H1 (cell line): ENCODE data around the gene MYO7B.

Experiments
- CBX5 ChIP-seq: fragments of 300-800, 300-1000 bp; sonication (generic); IDR thresholded peaks from 2 replicates; pipeline ENCODE4 v1.7.1; 2016; ENCODE audit warnings: antibody characterized with exemption, low read length, low read depth
- CHD7 ChIP-seq: fragments of 300-600 bp; sonication (generic); IDR thresholded peaks from 2 replicates; pipeline ENCODE4 v1.7.1; 2012; ENCODE audit warnings: low read length, moderate library complexity, mild to moderate bottlenecking, inconsistent platforms; ENCODE audit not compliant: insufficient replicate concordance
- CTCF ChIP-seq, 3 experiments: IDR thresholded peaks; 1 replicate in 2 of 3; 2 replicates in 1 of 3; pipeline versions ENCODE4 v1.5.1 to v1.6.1; 2011; ENCODE audit warnings: low read length in 3 of 3, mild to moderate bottlenecking in 3 of 3, inconsistent platforms in 2 of 3, low read depth in 1 of 3, moderate library complexity in 1 of 3; ENCODE audit not compliant: insufficient read depth in 1 of 3; ENCODE audit errors: control extremely low read depth in 1 of 3
- EP300 ChIP-seq, 2 experiments: IDR thresholded peaks; 1 replicate in 1 of 2; 2 replicates in 1 of 2; pipeline ENCODE4 v1.6.1; 2011 to 2012; ENCODE audit warnings: low read depth in 2 of 2, low read length in 2 of 2, mild to moderate bottlenecking in 2 of 2, borderline replicate concordance in 1 of 2, inconsistent platforms in 1 of 2, moderate library complexity in 1 of 2
- EZH2 ChIP-seq: fragments of 200-600 bp; sonication (generic); IDR thresholded peaks from 2 replicates; pipeline ENCODE4 v1.7.1; 2012; ENCODE audit warnings: low read depth, mild to moderate bottlenecking, moderate library complexity, low read length, inconsistent platforms; ENCODE audit not compliant: severe bottlenecking
- NRF1 ChIP-seq: IDR thresholded peaks from 2 replicates; pipeline ENCODE4 v1.6.1; 2011; ENCODE audit warnings: mild to moderate bottlenecking, low read depth, low read length, improper control_type of control experiment
- POLR2AphosphoS5 ChIP-seq: IDR thresholded peaks from 2 replicates; pipeline ENCODE4 v1.6.1; 2011; ENCODE audit warnings: low read depth, low read length
- RAD21 ChIP-seq, 2 experiments: IDR thresholded peaks in 1 of 2; conservative IDR thresholded peaks in 1 of 2; 2 replicates each; pipeline ENCODE4 v1.6.1; 2011; ENCODE audit warnings: low read depth in 2 of 2, low read length in 2 of 2, improper control_type of control experiment in 1 of 2, inconsistent platforms in 1 of 2, mild to moderate bottlenecking in 1 of 2, moderate library complexity in 1 of 2
- RXRA ChIP-seq: IDR thresholded peaks from 2 replicates; pipeline ENCODE4 v1.6.1; 2011; ENCODE audit warnings: low read depth, mild to moderate bottlenecking, low read length, moderate library complexity; ENCODE audit not compliant: insufficient read depth

DNA sequence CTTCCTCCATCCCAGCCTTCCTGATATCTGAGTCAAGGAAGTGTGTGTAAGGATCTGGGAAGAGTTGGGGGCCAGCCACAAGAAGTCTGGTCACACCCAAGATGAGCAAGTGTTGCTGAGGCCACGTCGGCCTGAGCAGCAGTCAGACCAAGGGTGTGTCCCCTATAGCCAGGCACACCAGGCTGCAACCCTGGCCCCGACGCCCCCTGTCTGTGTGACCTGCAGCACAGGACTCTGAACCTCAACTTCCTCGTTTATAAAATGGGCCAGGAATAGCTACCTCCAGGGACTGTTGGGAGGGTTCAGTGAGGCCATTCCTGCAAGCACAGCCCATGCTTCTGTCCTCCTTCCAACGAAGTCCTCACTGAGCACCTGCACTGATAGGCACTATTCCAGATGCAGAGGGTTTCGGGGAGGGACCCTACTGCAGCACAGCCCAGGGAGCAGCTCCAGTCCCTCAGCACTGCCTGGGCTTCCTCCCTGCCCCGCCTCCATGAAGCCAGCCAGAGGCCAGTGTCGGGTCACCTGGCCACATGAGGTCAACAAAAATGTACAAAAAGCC lies 126.5 kb downstream of the MYO7B start:
- peak in 2 of 3 experiments; percentile 8 to 39; a peak in 2 of 4 replicates for TF ChIP-seq CTCF (IDR thresholded peaks at IDR 0.05; ENCODE audit: control extremely low read depth in 1 of 3, insufficient read depth in 1 of 3, low read depth in 1 of 3, low read length in 3 of 3)
- TF ChIP-seq EZH2, result no peak
- TF ChIP-seq CBX5, result no peak
- TF ChIP-seq POLR2AphosphoS5, result no peak
- no peak for TF ChIP-seq EP300 (IDR thresholded peaks at IDR 0.05; ENCODE audit: borderline replicate concordance in 1 of 2, low read depth in 2 of 2, low read length in 2 of 2)
- no peak for TF ChIP-seq NRF1
- no peak for TF ChIP-seq RXRA
- no peak for TF ChIP-seq CHD7
- TF ChIP-seq RAD21 (IDR thresholded peaks at IDR 0.05 in 1 of 2, conservative IDR thresholded peaks at IDR 0.05 in 1 of 2; ENCODE audit: low read depth in 2 of 2, low read length in 2 of 2), result no peak
